ENCODE measurements around the gene ENDOG. TPM values are rescaled to one million over a fixed set of nuclear protein-coding genes. Genes with fewer than 3 reads are reported as not detected.

Gene ENDOG
- polyA plus RNA-seq, 1 donor from 2014 or later = 61.5 TPM

GRCh38 chr9:128820665-128821583 lies 2.6 kb downstream of the ENDOG start:
- Histone ChIP-seq H3K27ac (ENCODE audit: low read length) (no peak overlapping the region), H4K20me1 (ENCODE audit: insufficient read depth) (no peaks in the 10 kb centered on the region), H3K9me3 (ENCODE audit: low read length) (no peaks in the 10 kb centered on the region), H3F3A (ENCODE audit: insufficient read depth, low read length, poor library complexity, severe bottlenecking) (no peaks in the 10 kb centered on the region), H3K9me2 (ENCODE audit: insufficient read depth, low read length) (no peaks in the 10 kb centered on the region), H3K4me3 (ENCODE audit: low read length) (no peak overlapping the region), H3K9ac (ENCODE audit: low read length) (no peak overlapping the region), H2AFZ (ENCODE audit: low read depth, low read length) (no peak overlapping the region), H3K36me3 (ENCODE audit: insufficient read depth, low read length) (no peaks in the 10 kb centered on the region), H3K4me2 (ENCODE audit: low read length) (no peak overlapping the region), H3K79me2 (replicated peaks; ENCODE audit: insufficient read depth, low read length) (no peaks in the 10 kb centered on the region), H3K27me3 (ENCODE audit: insufficient read depth, low read depth, low read length) (no peaks in the 10 kb centered on the region)
- TF ChIP-seq SMC3 (conservative IDR thresholded peaks at IDR 0.05; ENCODE audit: poor library complexity) (no peak), RAD21 (conservative IDR thresholded peaks at IDR 0.05) (no peak), EZH2 (IDR thresholded peaks at IDR 0.05; ENCODE audit: borderline replicate concordance, insufficient read depth, low read length, poor library complexity, severe bottlenecking) (no peak)

GRCh38 chr9:128821584-128822406 lies 3.5 kb downstream of the ENDOG start:
- no peaks in the 10 kb centered on the region for H3K27me3 ChIP-seq (ENCODE audit: insufficient read depth, low read depth, low read length)
- no peak overlapping the region for H3K9ac ChIP-seq (ENCODE audit: low read length)
- no peaks in the 10 kb centered on the region for H3F3A ChIP-seq (ENCODE audit: insufficient read depth, low read length, poor library complexity, severe bottlenecking)
- TF ChIP-seq MXI1 (conservative IDR thresholded peaks at IDR 0.05; ENCODE audit: poor library complexity, severe bottlenecking) (no peak), SMC3 (conservative IDR thresholded peaks at IDR 0.05; ENCODE audit: poor library complexity) (no peak), POLR2AphosphoS5 (IDR thresholded peaks at IDR 0.05) (no peak), REST (IDR thresholded peaks at IDR 0.05; ENCODE audit: borderline replicate concordance) (no peak), EP300 (conservative IDR thresholded peaks at IDR 0.05; ENCODE audit: poor library complexity, severe bottlenecking) (no peak), EZH2 (IDR thresholded peaks at IDR 0.05; ENCODE audit: borderline replicate concordance, insufficient read depth, low read length, poor library complexity, severe bottlenecking) (no peak), RAD21 (conservative IDR thresholded peaks at IDR 0.05) (no peak), CTCF (IDR thresholded peaks at IDR 0.05; ENCODE audit: poor library complexity, severe bottlenecking) (no peak), TAF1 (IDR thresholded peaks at IDR 0.05; ENCODE audit: low read depth) (no peak)
- no peak overlapping the region for H3K4me3 ChIP-seq (ENCODE audit: low read length)
- no peak overlapping the region for H3K4me2 ChIP-seq (ENCODE audit: low read length)
- H3K36me3 ChIP-seq (ENCODE audit: insufficient read depth, low read length) = no peaks in the 10 kb centered on the region
- H3K9me2 ChIP-seq (ENCODE audit: insufficient read depth, low read length) = no peaks in the 10 kb centered on the region
- no peaks in the 10 kb centered on the region for H4K20me1 ChIP-seq (ENCODE audit: insufficient read depth)
- no peaks in the 10 kb centered on the region for H3K9me3 ChIP-seq (ENCODE audit: low read length)
- H2AFZ ChIP-seq (ENCODE audit: low read depth, low read length) = no peak overlapping the region
- no peaks in the 10 kb centered on the region for H3K79me2 ChIP-seq (replicated peaks; ENCODE audit: insufficient read depth, low read length)
- no peak overlapping the region for H3K27ac ChIP-seq (ENCODE audit: low read length)
